ENCODE results near the gene IFITM10.

IFITM10 gene

DNA sequence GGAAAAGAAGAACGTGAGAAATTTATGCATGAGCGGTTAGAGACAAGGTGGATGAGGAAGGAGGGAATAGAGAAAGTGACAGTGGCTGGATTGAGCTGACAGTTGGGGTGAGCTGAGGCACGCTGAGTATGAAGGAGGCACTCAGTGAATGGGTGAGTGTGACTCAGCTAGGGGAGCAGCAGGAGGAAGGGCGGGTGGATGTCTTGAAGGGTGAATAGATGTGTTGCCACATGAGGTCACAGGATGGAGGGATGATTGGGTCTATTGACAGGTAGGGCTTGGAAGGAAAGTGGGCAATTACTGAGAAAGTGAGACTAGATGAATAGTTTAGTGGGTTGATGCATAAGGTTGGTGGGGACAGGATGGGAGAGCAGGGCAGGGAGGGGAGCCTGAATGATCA, 8.0 kb downstream of the IFITM10 start:
- DNase-seq (ENCODE audit: low read depth in 1 of 2, low spot score in 1 of 2), result no peak

GRCh38 chr11:1741741-1742140, 8.7 kb downstream of the IFITM10 start:
- no peak for DNase-seq (ENCODE audit: low read depth in 1 of 2, low spot score in 1 of 2)

- DNase-seq (ENCODE audit: low read depth in 1 of 2, low spot score in 1 of 2), result no peak
These were observed 9.4 kb downstream of the IFITM10 start for GRCh38 chr11:1740786-1741530.

GRCh38 chr11:1739576-1739975, 10.8 kb downstream of the IFITM10 start:
- DNase-seq (ENCODE audit: low read depth in 1 of 2, low spot score in 1 of 2), result no peak

DNA sequence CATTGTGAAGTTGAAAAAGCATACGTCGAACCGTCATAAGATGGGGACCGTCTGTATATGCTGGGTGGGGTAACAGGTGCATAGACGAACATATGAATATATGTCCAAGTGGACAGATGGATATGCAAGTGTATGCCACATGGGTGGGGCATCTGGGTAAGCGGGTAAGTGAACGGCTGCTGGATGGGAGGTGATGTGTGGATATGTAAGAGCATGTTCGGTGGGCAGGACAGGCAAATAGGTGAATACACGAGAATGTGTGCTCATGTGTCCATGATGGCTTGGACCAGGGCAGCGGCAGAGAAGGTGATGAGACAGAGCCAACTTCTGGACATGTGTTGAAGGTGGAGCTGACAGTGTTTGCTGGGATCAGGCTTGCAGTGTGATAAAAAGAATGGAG, 12.0 kb downstream of the IFITM10 start:
- no peak for DNase-seq (ENCODE audit: low read depth in 1 of 2, low spot score in 1 of 2)

DNA sequence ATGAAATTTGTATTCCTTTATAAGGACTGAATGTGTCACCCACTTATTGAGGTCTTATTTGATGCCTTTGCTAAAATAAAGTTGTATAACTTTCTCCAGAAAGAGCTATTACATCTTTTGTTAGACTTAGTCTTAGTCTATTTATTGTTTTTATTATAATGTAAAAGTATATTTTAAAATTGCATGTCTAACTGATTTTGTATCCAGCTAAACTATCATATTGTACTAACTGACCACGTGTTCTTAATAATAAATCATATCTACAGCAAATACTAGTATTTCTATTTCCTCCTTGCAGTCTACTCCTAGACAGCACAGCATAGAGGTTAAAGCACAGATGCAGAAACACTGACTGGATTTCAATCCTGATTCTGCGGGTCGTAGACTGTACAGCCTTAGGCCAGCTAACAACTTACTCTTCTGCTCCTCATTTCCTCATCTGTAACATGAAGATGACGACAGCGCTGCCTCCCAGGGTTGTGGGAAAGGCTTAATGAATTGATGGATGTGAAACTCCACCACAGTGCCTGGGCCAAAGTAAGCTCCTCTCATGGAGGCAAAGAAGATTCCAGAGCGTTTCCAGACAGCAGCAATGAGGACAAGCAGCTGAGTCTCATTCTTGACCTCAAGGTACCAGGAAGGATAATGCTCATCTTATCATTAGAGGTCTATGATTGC, 13.2 kb downstream of the IFITM10 start:
- DNase-seq (ENCODE audit: low read depth in 1 of 2, low spot score in 1 of 2), result no peak

DNA sequence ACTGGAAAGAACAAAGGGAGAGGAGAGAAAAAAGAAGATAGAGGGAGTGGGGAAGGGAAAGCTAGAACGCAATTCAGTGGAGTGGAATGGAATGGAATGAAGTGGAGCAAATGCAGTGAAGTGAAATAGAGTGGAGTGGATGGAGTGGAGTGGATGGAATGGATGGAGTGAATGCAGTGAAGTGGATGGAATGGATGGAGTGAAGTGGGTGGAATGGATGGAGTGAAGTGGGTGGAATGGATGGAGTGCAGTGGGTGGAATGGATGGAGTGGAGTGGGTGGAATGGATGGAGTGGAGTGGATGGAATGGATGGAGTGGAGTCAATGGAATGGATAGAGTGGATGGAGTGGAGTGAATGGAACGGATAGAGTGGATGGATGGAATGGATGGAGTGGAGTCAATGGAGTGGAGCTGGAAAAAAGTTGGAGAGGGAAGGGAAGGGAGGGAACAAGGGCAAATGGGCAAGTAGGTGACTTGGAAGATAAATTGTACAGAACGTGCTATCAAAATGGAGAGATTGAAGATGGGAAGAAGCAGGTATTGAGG, 13.9 kb downstream of the IFITM10 start:
- DNase-seq (ENCODE audit: low read depth in 1 of 2, low spot score in 1 of 2), result no peak

DNA sequence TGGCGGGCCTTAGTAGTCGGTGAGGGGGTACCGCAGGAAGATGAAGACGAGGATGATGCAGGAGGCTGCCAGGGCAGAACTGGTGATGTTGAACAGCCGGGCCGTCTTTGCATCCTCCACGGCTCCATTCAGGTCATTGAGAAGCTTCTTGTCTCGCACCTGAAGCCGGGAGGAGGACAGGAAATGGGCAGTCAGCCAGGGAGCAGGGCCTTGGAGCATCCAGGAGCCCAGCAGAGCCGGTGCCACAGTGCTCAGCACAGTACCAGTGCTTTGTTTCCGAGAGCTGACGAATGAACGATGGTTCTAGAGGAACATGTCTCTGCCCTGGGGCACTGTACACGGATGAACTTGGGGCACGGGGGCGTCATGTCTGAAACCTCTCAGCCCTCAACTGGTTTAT, 15.1 kb downstream of the IFITM10 start:
- no peak for DNase-seq (ENCODE audit: low read depth in 1 of 2, low spot score in 1 of 2)

DNA sequence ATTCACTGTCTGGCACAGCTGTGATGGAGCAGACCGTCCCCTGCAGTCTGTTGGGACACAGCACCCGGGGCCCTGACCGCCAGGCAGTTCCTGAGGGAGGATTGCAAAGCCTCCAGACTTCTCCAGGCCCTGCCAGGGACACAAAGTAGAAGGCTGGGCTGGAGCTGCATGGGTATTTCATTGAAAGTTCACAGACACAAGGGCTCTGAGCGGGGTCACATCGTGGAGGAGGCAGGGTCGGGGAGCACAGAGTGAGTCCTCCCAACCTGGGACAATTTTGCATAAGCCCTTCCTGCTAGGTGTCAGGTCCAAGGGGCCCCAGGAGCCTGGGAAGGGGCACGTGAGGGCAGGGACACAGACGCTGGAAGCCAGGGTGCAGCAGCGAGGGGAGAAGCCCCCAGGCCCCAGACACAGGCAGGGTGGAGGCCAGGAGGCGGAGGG, 15.7 kb downstream of the IFITM10 start:
- no peak for DNase-seq (ENCODE audit: low read depth in 1 of 2, low spot score in 1 of 2)

DNA sequence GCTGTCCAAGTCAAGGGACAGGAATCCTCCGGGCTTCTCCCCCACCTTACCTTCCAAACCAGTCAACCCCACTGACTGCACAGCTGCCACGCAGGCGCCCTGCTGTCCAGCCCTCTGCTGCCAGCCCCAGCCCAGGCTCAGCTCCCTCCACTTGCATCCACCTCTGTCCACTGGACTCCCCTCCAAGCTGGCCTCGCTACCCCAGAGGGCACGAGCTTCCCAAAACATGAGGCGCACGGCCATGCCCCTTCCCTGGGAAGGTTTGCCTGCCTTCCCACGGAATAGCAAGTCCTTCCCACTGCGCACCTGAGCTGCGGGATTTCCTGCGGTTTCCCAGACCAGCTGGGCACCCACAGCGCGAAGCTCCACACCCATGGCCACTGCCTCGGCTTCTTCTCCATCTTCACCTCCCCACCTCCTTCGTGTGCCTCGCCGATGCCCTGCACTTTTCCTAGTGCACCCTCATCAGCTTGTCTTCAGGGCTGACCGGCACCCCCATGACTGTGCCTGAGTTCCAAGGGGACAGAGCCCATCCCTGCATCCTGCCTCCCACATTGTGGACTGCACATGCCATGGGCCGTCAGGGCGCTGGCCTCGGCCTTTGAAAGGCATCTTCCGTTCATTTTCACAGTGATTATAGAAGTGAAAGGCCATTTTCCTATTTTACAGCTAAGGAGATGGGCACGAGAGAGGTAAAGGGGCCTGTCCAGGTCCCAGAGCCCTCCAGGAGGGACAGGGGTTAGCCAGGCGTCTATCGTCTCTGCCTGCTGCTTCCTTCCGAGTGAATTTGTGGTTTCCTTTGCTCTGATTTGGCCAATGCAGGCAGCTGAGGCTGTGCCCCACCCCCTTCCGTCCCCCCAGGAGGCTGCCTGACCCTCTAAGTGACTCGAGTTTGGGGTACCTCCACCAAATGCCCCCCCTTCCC, 16.4 kb downstream of the IFITM10 start:
- no peak for DNase-seq (ENCODE audit: low read depth in 1 of 2, low spot score in 1 of 2)

GRCh38 chr11:1733009-1733715, 17.2 kb downstream of the IFITM10 start:
- DNase-seq (ENCODE audit: low read depth in 1 of 2, low spot score in 1 of 2), result no peak

DNA sequence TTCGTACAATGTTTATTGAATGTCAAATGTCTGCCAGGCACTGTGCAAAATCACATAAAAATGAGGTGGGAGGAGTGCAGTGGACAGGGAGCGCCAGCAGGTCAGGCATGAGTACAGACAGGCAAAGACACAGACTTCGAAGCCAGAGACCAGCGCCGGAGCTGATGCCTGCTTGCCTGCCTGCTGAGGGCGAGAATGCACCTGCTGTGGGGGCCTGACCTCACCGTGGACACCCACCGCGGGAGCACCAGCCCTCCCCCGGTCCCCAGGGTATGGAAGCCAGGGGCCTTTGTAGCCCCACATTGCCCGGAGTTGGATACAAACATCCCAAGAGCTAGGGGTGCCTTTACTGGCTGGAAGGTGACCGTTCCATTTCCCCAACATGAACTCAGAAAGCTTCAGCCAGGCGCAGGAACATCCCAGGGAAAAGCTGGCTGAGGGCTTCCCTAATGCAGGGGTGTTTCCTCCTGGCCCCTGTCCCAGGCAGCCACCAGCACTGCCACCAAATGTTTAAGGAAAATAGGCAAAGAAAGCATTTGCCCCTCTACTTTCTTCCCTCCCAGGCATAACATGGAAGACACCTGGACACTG, 17.9 kb downstream of the IFITM10 start:
- no peak for DNase-seq (ENCODE audit: low read depth in 1 of 2, low spot score in 1 of 2)

GRCh38 chr11:1731451-1732059, 18.8 kb downstream of the IFITM10 start:
- no peak for DNase-seq (ENCODE audit: low read depth in 1 of 2, low spot score in 1 of 2)

DNA sequence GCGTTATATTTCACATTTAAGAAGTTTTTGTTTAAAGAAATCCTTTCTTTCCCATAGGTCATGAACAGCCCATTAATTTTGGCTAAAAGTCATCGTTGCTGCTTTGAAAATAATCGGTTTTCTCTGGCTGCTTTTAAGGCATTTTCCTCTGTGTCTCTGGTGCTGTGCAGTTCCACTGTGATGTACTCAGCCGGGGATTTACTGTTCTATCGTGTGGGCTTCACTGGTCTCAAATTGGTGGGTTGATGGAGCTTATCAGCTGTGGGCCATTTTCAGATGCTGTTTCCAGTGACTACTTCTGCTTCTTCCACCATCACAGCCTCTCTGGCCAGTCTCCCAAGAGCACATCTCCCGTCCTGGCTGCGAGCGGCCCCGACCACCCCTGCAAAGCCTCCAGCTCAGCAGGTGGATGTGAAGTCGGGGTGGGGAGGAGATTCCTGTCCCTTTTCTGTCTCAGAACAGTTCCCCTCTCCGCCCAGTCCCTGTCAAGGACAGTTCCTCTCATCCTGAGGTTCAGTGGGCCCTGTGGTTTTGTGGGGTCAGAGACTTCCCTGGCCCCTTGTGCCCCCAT, 20.3 kb downstream of the IFITM10 start:
- DNase-seq (ENCODE audit: low read depth in 1 of 2, low spot score in 1 of 2), result no peak

DNA sequence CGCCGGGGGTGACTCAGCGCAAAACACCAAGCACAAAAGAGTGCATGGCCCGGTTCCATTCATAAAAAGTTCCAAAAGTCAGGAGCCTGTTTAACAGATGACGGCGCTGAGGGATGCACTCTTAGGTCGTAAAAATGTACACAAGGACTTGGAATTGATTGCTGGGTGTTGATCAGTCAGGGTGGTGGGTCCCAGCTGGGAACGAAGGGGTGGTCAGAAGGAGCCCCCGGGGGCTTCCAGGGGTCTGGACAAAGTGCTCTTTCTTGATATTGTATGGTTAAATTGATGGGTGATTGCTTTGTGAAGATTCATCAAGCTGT, 20.7 kb downstream of the IFITM10 start:
- no peak for DNase-seq (ENCODE audit: low read depth in 1 of 2, low spot score in 1 of 2)

DNA sequence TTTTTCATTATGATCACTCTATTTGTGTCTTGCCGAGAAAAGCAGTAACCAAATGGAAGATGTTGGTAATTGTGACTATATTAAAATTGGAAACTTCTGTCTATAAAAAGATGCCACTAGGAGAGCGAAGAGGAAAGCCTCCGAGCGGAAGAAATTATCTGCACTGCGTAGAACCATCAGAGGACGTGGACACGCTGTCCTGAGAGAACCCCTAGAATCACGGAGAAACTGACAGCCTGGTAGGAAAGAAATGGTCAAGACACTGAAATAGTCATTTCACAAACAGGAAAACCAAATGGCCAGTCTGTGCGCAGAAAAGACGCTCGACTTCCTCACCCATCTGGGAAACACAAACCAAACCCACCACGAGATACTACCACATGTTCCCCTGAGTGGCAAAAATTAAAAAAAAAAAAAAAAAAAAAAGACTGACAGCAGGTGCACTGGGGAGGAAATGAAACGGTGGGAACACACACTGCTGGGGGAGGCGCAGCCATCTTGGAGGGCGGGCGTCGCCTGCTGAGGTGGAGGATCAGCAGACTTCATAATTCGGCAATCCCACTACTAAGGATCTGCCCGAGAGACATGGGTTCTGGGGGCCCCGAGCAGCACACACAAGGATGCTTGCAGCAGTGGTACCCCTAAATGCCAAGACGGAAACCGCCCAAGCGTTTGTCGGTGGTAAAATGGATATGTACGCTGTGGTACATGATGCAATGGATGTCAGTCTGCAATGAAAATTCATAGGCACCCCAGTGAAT, 21.3 kb downstream of the IFITM10 start:
- DNase-seq (ENCODE audit: low read depth in 1 of 2, low spot score in 1 of 2), result no peak

DNA sequence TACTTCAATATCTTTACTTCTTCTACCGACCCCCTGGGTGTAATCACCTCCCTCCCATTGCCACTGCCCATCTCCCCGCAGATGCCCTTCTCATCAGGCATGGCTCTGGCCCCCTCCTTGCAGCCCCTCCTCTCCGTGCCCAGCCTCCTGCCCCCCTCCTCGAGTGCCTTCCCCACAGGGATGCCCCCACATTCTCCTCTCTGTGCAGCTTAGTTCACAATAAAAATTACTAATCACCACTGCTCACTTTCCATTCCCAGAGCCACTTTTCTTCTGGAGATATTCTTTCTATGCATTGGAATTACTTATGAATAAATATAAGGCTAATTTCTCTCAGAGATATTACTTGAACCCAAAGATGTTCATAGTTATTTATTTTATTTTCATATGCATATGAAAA, 22.1 kb downstream of the IFITM10 start:
- DNase-seq (ENCODE audit: low read depth in 1 of 2, low spot score in 1 of 2), result no peak

DNA sequence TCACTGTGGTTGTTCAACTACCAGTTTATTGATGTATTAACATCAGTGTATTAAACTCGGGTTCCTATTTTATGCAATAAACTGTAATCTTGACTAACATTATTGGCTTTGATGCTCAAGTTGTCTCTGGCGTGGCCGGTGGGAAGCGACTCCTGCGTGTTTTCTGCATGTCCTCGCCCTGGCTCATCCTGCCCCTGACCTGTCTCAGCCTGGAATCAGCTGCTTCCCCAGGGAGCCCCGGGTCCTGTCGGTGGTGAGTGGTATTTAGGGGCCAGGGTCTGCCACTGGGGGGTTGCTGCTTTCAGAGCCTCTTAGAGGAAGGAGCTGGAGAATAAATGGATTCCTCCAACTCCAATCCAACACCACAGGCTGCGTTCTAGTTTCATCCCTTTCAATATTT, 22.5 kb downstream of the IFITM10 start:
- no peak for DNase-seq (ENCODE audit: low read depth in 1 of 2, low spot score in 1 of 2)

- no peak for DNase-seq (ENCODE audit: low read depth in 1 of 2, low spot score in 1 of 2)
These were observed 23.2 kb downstream of the IFITM10 start for GRCh38 chr11:1727096-1727690.

All from stimulated activated CD4-positive, alpha-beta T cell treated with anti-CD3 and anti-CD28 coated beads, Interleukin-15, amount 100 ng/mL, for 1 hour (primary cell).